Measurements from ENCODE around the gene RORC. TPM values are rescaled to one million over a fixed set of nuclear protein-coding genes. Genes with fewer than 3 reads are reported as not detected.

RORC gene
- total and polyA plus RNA-seq, 2 of the 8 experiments (the other 6 are each of a cell fraction or from before 2014, with no cell fraction given), result 0.44 to 0.54 TPM

- no peak overlapping the region for H3K23ac ChIP-seq (ENCODE audit: insufficient read length)
- FAIRE-seq (no peak), DNase-seq (ENCODE audit: low read depth in 1 of 2, low spot score in 2 of 2) (no peak)
- H3K4me3 ChIP-seq (ENCODE audit: extremely low read depth in 1 of 4, insufficient read depth in 2 of 4, low read depth in 3 of 4, low read length in 4 of 4), result no peak overlapping the region
- H3K27me3 ChIP-seq (replicated peaks in 1 of 4; ENCODE audit: control insufficient read depth in 3 of 4, extremely low read depth in 1 of 4, insufficient read depth in 3 of 4, low read length in 3 of 4), result no peaks in the 10 kb centered on the region
- H2BK15ac ChIP-seq (ENCODE audit: low read length), result no peak overlapping the region
- no peak overlapping the region for H3K4ac ChIP-seq (replicated peaks; ENCODE audit: insufficient read length, low read depth, low read length)
- H4K8ac ChIP-seq (ENCODE audit: extremely low read depth, insufficient read depth, low read length), result no peak overlapping the region
- no peak overlapping the region for H4K5ac ChIP-seq (ENCODE audit: insufficient read length, low read depth, low read length)
- CTCF ChIA-PET (ENCODE audit: partially characterized antibody), result interaction anchor here (1.7 to 3.5 kb wide), 2 partner anchors 17 kb away, joined by 7 to 22 read pairs; no protein-coding TSS in a partner anchor
- H3K9ac ChIP-seq (replicated peaks in 1 of 4; ENCODE audit: extremely low read depth in 1 of 4, low read depth in 3 of 4, low read length in 3 of 4), result no peak overlapping the region
- H3K14ac ChIP-seq (ENCODE audit: insufficient read length), result no peak overlapping the region
- no peak overlapping the region for H3K4me2 ChIP-seq (ENCODE audit: insufficient read depth in 1 of 2, low read depth in 2 of 2, low read length in 2 of 2)
- no peak overlapping the region for H3K56ac ChIP-seq (replicated peaks; ENCODE audit: insufficient read length, low read depth, low read length)
- 0 out of 2 replicates have a peak overlapping the region, but pooled peaks have one; percentile 20 for H2BK12ac ChIP-seq (ENCODE audit: low read depth, low read length)
- no peak overlapping the region for H2AK5ac ChIP-seq (ENCODE audit: low read depth, low read length)
- TF ChIP-seq FOSL1 (IDR thresholded peaks at IDR 0.05; ENCODE audit: insufficient read depth, low read depth, low read length), result no peak
- no peak for TF ChIP-seq MAX (IDR thresholded peaks at IDR 0.05)
- TF ChIP-seq KDM1A (IDR thresholded peaks at IDR 0.05; ENCODE audit: borderline replicate concordance, low read length), result no peak
- TF ChIP-seq CHD1 (IDR thresholded peaks at IDR 0.05; ENCODE audit: low read depth, low read length), result no peak
- TF ChIP-seq SP2 (IDR thresholded peaks at IDR 0.05; ENCODE audit: low read length), result no peak
- TF ChIP-seq HDAC2 (IDR thresholded peaks at IDR 0.05; ENCODE audit: borderline replicate concordance in 1 of 2, low read depth in 2 of 2, low read length in 2 of 2), result no peak
- H3K79me2 ChIP-seq (ENCODE audit: control insufficient read depth in 1 of 2, insufficient read depth in 2 of 2, low read length in 2 of 2), result no peaks in the 10 kb centered on the region
- H4K20me1 ChIP-seq (replicated peaks in 1 of 2; ENCODE audit: control insufficient read depth in 1 of 2, insufficient read depth in 2 of 2, low read length in 2 of 2), result no peaks in the 10 kb centered on the region
- no peak overlapping the region for H3K27ac ChIP-seq (ENCODE audit: low read depth, low read length)
- no peak overlapping the region for H2BK5ac ChIP-seq (ENCODE audit: low read depth, low read length)
- no peak overlapping the region for H2AFZ ChIP-seq (ENCODE audit: low read length)
- no peak overlapping the region for H3K18ac ChIP-seq (ENCODE audit: extremely low read depth, low read length)
- H3K9me3 ChIP-seq (ENCODE audit: insufficient read depth in 2 of 2, low read depth in 1 of 2, low read length in 1 of 2), result no peaks in the 10 kb centered on the region
- H2BK120ac ChIP-seq (replicated peaks; ENCODE audit: low read depth, low read length), result no peak overlapping the region
- no peaks in the 10 kb centered on the region for H3K79me1 ChIP-seq (ENCODE audit: low read depth, low read length)
- no peaks in the 10 kb centered on the region; the same call in 1 of the 2 replicates for H3K23me2 ChIP-seq (ENCODE audit: low read depth, low read length)
- no peak overlapping the region for H2BK20ac ChIP-seq (ENCODE audit: low read length)
- H3K4me1 ChIP-seq (replicated peaks in 1 of 4; ENCODE audit: control insufficient read depth in 3 of 4, insufficient read depth in 4 of 4, low read length in 3 of 4), result peaks cover 0 to 9% (median 4%) of the 10 kb centered on the region in 4 experiments; a peak in 4 of 7 replicates
- WGBS, 2 experiments (ENCODE audit: extremely low coverage in 1 of 2, insufficient coverage in 1 of 2, insufficient read length in 1 of 2, insufficient replicate concordance in 2 of 2, low coverage in 1 of 2, low lambda C conversion rate in 2 of 2, missing lambda C conversion rate in 1 of 2), result 85% methylated on average over 12 of the region's 12 CpGs; no CpG with 5 or more reads in 1 of the 2 experiments
- POLR2A ChIA-PET (ENCODE audit: partially characterized antibody), result no interaction called here
- no peaks in the 10 kb centered on the region for H3K36me3 ChIP-seq (ENCODE audit: control insufficient read depth in 2 of 4, insufficient read depth in 4 of 4, low read length in 3 of 4)
- no peak overlapping the region for H4K91ac ChIP-seq (replicated peaks; ENCODE audit: insufficient read length, low read length)
These were observed 12.3 kb downstream of the RORC start for GRCh38 chr1:151819227-151819835.

Measured in H1 (cell line).